H9 (cell line): ENCODE data around the gene NFATC1. TPM values are rescaled to one million over a fixed set of nuclear protein-coding genes. Genes with fewer than 3 reads are reported as not detected.

Source experiments
- DNase-seq: peaks from one replicate; pipeline ENCODE4 v3.0.0-alpha.2; 2017
- H2AFZ ChIP-seq: one replicate; pipeline ENCODE4 v1.6.1; 2013; ENCODE audit warnings: mild to moderate bottlenecking, low read length, control low read depth, moderate library complexity
- H2AK5ac ChIP-seq: 2 replicates; pipeline ENCODE4 v1.6.1; 2013; ENCODE audit warnings: low read length, control low read depth, mixed read lengths; ENCODE audit not compliant: insufficient read length
- H2BK120ac ChIP-seq: one replicate; pipeline ENCODE4 v1.6.1; 2013; ENCODE audit warnings: low read depth, mild to moderate bottlenecking, low read length, control low read depth, inconsistent platforms; ENCODE audit not compliant: poor library complexity, severe bottlenecking
- H2BK12ac ChIP-seq: 2 replicates; pipeline ENCODE4 v1.6.1; 2013; ENCODE audit warnings: low read length, control low read depth, mixed read lengths, low read depth; ENCODE audit not compliant: insufficient read length
- H2BK15ac ChIP-seq: 2 replicates; pipeline ENCODE4 v1.6.1; 2013; ENCODE audit warnings: low read depth, low read length, control low read depth
- H2BK20ac ChIP-seq: one replicate; pipeline ENCODE4 v1.6.1; 2013; ENCODE audit warnings: low read depth, mild to moderate bottlenecking, low read length, control low read depth, inconsistent platforms; ENCODE audit not compliant: poor library complexity, severe bottlenecking
- H2BK5ac ChIP-seq: 2 replicates; pipeline ENCODE4 v1.6.1; 2013; ENCODE audit warnings: low read length, control low read depth, mixed read lengths; ENCODE audit not compliant: insufficient read length
- H3K14ac ChIP-seq: 2 replicates; pipeline ENCODE4 v1.6.1; 2013; ENCODE audit warnings: low read length, control low read depth; ENCODE audit not compliant: insufficient read depth
- H3K18ac ChIP-seq: 2 replicates; pipeline ENCODE4 v1.6.1; 2013; ENCODE audit warnings: low read depth, mild to moderate bottlenecking, mixed read lengths, low read length, control low read depth; ENCODE audit not compliant: insufficient read length
- H3K23ac ChIP-seq: 2 replicates; pipeline ENCODE4 v1.6.1; 2013; ENCODE audit warnings: low read length, control low read depth, mixed read lengths, low read depth; ENCODE audit not compliant: insufficient read length
- H3K23me2 ChIP-seq: 2 replicates; pipeline ENCODE4 v1.6.1; 2013; ENCODE audit warnings: low read depth, mild to moderate bottlenecking, mixed read lengths, low read length, control low read depth; ENCODE audit not compliant: insufficient read length, poor library complexity, severe bottlenecking
- H3K27ac ChIP-seq: 2 replicates; pipeline ENCODE4 v1.5.1; 2013; ENCODE audit warnings: low read length, control low read depth, mixed read lengths, low read depth; ENCODE audit not compliant: insufficient read length
- H3K27me3 ChIP-seq: 2 replicates; pipeline ENCODE4 v1.6.1; 2013; ENCODE audit warnings: low read length, control low read depth, inconsistent platforms; ENCODE audit not compliant: insufficient read depth
- H3K4ac ChIP-seq: 2 replicates; pipeline ENCODE4 v1.6.1; 2013; ENCODE audit warnings: low read depth, mild to moderate bottlenecking, control low read depth, inconsistent platforms, low read length, moderate library complexity
- H3K4me1 ChIP-seq: 2 replicates; pipeline ENCODE4 v1.6.1; 2013; ENCODE audit warnings: low read length, control low read depth, inconsistent platforms; ENCODE audit not compliant: insufficient read depth
- H3K4me2 ChIP-seq: 2 replicates; pipeline ENCODE4 v1.6.1; 2013; ENCODE audit warnings: low read length, control low read depth, mixed read lengths; ENCODE audit not compliant: insufficient read length, insufficient read depth
- H3K56ac ChIP-seq: 2 replicates; pipeline ENCODE4 v1.6.1; 2013; ENCODE audit warnings: low read depth, mild to moderate bottlenecking, mixed read lengths, low read length, control low read depth; ENCODE audit not compliant: insufficient read length
- H3K79me1 ChIP-seq: 2 replicates; pipeline ENCODE4 v1.6.1; 2013; ENCODE audit warnings: low read depth, mild to moderate bottlenecking, moderate library complexity, low read length, control low read depth, inconsistent platforms; ENCODE audit not compliant: insufficient read depth, poor library complexity, severe bottlenecking
- H3K79me2 ChIP-seq: 2 replicates; pipeline ENCODE4 v1.6.1; 2013; ENCODE audit warnings: low read length, control low read depth, inconsistent platforms; ENCODE audit not compliant: insufficient read depth
- H3K9ac ChIP-seq: 2 replicates; pipeline ENCODE4 v1.6.1; 2013; ENCODE audit warnings: low read length, control low read depth, mixed read lengths; ENCODE audit not compliant: insufficient read length; ENCODE audit errors: extremely low read depth
- H3K9me3 ChIP-seq: one replicate; pipeline ENCODE4 v1.6.1; 2013; ENCODE audit warnings: low read depth, low read length, inconsistent platforms; ENCODE audit not compliant: control insufficient read depth
- H3T11ph ChIP-seq: one replicate; pipeline ENCODE4 v1.6.1; 2013; ENCODE audit warnings: mild to moderate bottlenecking, low read length, control low read depth, inconsistent platforms
- H4K20me1 ChIP-seq: one replicate; pipeline ENCODE4 v1.6.1; 2013; ENCODE audit not compliant: control insufficient read depth, insufficient read length, insufficient read depth
- H4K5ac ChIP-seq: 2 replicates; pipeline ENCODE4 v1.6.1; 2013; ENCODE audit warnings: low read depth, mild to moderate bottlenecking, mixed read lengths, low read length, control low read depth; ENCODE audit not compliant: insufficient read length
- H4K8ac ChIP-seq: replicated peaks from 2 replicates; pipeline ENCODE4 v1.6.1; 2013; ENCODE audit warnings: low read length, control low read depth, mixed read lengths, low read depth; ENCODE audit not compliant: insufficient read length
- H4K91ac ChIP-seq: 2 replicates; pipeline ENCODE4 v1.6.1; 2013; ENCODE audit warnings: low read depth, mild to moderate bottlenecking, moderate library complexity, mixed read lengths, low read length, control low read depth; ENCODE audit not compliant: insufficient read length
- H3K27ac Mint-ChIP-seq, 3 experiments: 2 replicates in 2 of 3; 3 replicates in 1 of 3; pipeline ENCODE4 v1.8.0; 2020 to 2021; ENCODE audit warnings: mixed read lengths in 3 of 3, mild to moderate bottlenecking in 1 of 3, moderate library complexity in 1 of 3
- H3K27me3 Mint-ChIP-seq: 2 replicates; pipeline ENCODE4 v1.8.0; 2021; ENCODE audit warnings: low read depth, mild to moderate bottlenecking, moderate library complexity, mixed read lengths
- H3K36me3 Mint-ChIP-seq, 3 experiments: 2 replicates in 2 of 3; 3 replicates in 1 of 3; pipeline ENCODE4 v1.8.0; 2020 to 2021; ENCODE audit warnings: low read depth in 3 of 3, mixed read lengths in 3 of 3; ENCODE audit not compliant: insufficient read depth in 1 of 3
- H3K4me1 Mint-ChIP-seq, 2 experiments: 2 replicates each; pipeline ENCODE4 v1.8.0; 2020; ENCODE audit warnings: mixed read lengths in 2 of 2
- H3K4me3 Mint-ChIP-seq, 2 experiments: 2 replicates in 1 of 2; 3 replicates in 1 of 2; pipeline ENCODE4 v1.8.0; 2020 to 2021; ENCODE audit warnings: mild to moderate bottlenecking in 2 of 2, mixed read lengths in 2 of 2, moderate library complexity in 1 of 2
- H3K9me3 Mint-ChIP-seq, 2 experiments: 2 replicates in 1 of 2; 3 replicates in 1 of 2; pipeline ENCODE4 v1.8.0; 2020; ENCODE audit warnings: mild to moderate bottlenecking in 2 of 2, mixed read lengths in 2 of 2, moderate library complexity in 1 of 2
- CTCF ChIP-seq: fragments of 200-600 bp; sonication (generic); conservative IDR thresholded peaks from 3 replicates; pipeline ENCODE4 v1.8.0; 2021; ENCODE audit warnings: antibody characterized with exemption, mild to moderate bottlenecking
- WGBS: extraction: QIAGEN DNeasy Blood & Tissue Kit; methylation state at CpG from one replicate; pipeline ENCODE4 v1.1.7; 2013; ENCODE audit warnings: missing lambda C conversion rate, low lambda C conversion rate, mixed read lengths; ENCODE audit not compliant: insufficient read length; ENCODE audit errors: extremely low coverage; 5-methylcytosine and 5-hydroxymethylcytosine counted together
- total RNA-seq: library from RNA; stranded (reverse); gene quantifications from 2 replicates; pipeline ENCODE4 v1.2.1, GENCODE V29; 2021

The NFATC1 gene
- total RNA-seq, 1 experiment from 2014 or later: 5.5 TPM

GRCh38 chr18:79450289-79451080 is 54.8 kb downstream of the NFATC1 start:
- peaks cover 2% of the 10 kb centered on the region for H4K20me1 ChIP-seq
- H3K9me3 ChIP-seq: no peaks in the 10 kb centered on the region
- H3K4me2 ChIP-seq: no peak overlapping the region
- no peak overlapping the region for H3K9ac ChIP-seq
- H3K23ac ChIP-seq: no peak overlapping the region
- Mint-ChIP-seq H3K4me3 (no peak overlapping the region), H3K9me3 (no peaks in the 10 kb centered on the region), H3K27ac (no peak overlapping the region), H3K36me3 (no peaks in the 10 kb centered on the region), H3K27me3 (no peaks in the 10 kb centered on the region), H3K4me1 (peaks cover 9 to 12% of the 10 kb centered on the region in 2 experiments)
- H4K91ac ChIP-seq: no peak overlapping the region
- H3K79me2 ChIP-seq: no peaks in the 10 kb centered on the region
- H3K14ac ChIP-seq: no peak overlapping the region; the same call in 1 of the 2 replicates
- TF ChIP-seq CTCF: no peak
- H3K18ac ChIP-seq: no peak overlapping the region
- H3K27ac ChIP-seq: no peak overlapping the region
- no peak overlapping the region for H3T11ph ChIP-seq
- no peak overlapping the region for H2BK120ac ChIP-seq
- H2BK5ac ChIP-seq: no peak overlapping the region
- H2BK15ac ChIP-seq: no peak overlapping the region
- no peak overlapping the region for H3K4ac ChIP-seq
- no peaks in the 10 kb centered on the region for H3K79me1 ChIP-seq
- no peak overlapping the region for H2BK20ac ChIP-seq
- no CpG with 5 or more reads among the region's 28 CpGs for WGBS
- DNase-seq: no peak
- no peaks in the 10 kb centered on the region for H3K23me2 ChIP-seq
- no peak overlapping the region for H2AFZ ChIP-seq
- H3K27me3 ChIP-seq: no peaks in the 10 kb centered on the region
- no peaks in the 10 kb centered on the region for H3K4me1 ChIP-seq
- H2AK5ac ChIP-seq: no peak overlapping the region
- H4K8ac ChIP-seq: no peak overlapping the region
- H2BK12ac ChIP-seq: no peak overlapping the region
- H4K5ac ChIP-seq: no peak overlapping the region
- no peak overlapping the region for H3K56ac ChIP-seq
